ENCODE data around the gene TMIE.

DNA sequence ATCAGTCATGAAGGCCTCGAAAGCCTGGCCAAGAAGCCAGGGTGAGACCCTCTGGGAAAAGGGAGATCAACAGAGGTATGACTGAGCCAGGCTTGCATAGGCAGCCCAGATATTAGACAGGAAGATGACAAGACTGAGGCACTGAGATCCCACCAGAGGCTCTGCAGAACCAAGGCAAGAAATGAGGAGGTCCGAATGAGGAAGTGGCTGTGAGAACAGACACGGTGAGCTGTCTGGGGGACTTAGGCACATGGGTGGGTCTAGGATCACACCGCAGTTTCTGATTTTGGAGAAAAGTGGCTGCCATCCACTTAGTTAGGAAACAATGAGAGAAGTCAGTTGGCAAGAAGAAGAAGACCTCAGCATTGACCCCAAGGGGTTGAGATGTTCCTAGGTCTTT is 47.9 kb downstream of the TMIE start:
- TF ChIP-seq, protein P1, sequence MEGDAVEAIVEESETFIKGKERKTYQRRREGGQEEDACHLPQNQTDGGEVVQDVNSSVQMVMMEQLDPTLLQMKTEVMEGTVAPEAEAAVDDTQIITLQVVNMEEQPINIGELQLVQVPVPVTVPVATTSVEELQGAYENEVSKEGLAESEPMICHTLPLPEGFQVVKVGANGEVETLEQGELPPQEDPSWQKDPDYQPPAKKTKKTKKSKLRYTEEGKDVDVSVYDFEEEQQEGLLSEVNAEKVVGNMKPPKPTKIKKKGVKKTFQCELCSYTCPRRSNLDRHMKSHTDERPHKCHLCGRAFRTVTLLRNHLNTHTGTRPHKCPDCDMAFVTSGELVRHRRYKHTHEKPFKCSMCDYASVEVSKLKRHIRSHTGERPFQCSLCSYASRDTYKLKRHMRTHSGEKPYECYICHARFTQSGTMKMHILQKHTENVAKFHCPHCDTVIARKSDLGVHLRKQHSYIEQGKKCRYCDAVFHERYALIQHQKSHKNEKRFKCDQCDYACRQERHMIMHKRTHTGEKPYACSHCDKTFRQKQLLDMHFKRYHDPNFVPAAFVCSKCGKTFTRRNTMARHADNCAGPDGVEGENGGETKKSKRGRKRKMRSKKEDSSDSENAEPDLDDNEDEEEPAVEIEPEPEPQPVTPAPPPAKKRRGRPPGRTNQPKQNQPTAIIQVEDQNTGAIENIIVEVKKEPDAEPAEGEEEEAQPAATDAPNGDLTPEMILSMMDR (IDR thresholded peaks at IDR 0.05) = no peak
- TF ChIP-seq EP300 (IDR thresholded peaks at IDR 0.05) = no peak
- TF ChIP-seq POLR2A (IDR thresholded peaks at IDR 0.05) = no peak
- no peak for TF ChIP-seq POLR2AphosphoS5 (IDR thresholded peaks at IDR 0.05)
